NCI-H446 (cell line): ENCODE results near the gene KIF13A.
"Not testable (repeated sequence)": the region's sequence is repeated elsewhere in the genome, so short reads cannot be mapped to it uniquely, and the experiment has no call there.

Experiments
- DNase-seq, 2 experiments: peaks; one replicate each; lab custom pipeline; 2025; lab: John Stamatoyannopoulos, UW

Gene KIF13A

GRCh38 chr6:17987447-17987696, at the start of gene KIF13A:
Gene KIF13A, minus strand, starts transcription at chr6:17987635. Its CDS starts 172 bp downstream, at chr6:17987463.
- no peak for DNase-seq

DNA sequence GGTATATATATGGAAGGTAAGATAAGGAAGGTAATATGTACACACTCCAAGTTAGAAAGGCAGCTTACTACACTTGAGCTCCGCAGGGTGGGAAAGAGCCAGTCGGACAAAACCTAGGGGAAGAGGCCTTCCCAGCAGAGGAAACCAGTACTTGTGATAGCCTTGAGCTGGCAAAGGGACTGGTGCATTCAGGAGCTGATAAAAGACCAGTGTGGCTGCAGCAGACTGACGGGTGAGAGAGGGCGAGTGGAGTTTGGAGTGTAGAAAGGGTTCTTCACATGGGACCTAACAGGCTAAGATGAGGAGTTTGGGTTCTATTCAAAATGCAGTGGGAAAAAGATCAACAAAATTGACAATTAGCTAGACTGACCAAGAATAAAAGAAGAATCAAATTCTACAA, 49.3 kb upstream of the KIF13A start:
- no peak for DNase-seq

DNA sequence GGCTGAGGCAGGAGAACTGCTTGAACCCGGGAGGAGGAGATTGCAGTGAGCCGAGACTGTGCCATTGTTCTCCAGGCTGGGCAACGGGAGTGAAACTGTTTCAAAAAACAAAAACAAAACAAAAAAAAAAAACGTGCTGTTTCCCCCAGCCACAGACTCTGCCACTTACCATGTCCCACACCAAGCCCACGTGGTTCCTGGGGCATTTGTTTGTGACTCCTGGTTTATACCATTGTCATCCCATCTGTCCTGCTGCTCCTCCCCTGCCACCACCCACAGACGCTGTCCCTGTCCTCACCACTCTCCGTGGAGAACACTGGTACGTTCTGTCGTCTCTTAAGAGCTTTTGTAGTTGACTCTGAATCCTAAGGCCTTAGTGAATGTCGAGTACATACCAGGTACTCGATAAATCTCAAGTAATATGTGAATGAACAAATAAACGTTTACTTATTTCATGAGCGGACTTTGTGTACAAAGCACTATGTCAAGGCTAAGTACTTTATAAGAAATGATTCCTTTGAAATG, 48.0 kb upstream of the KIF13A start:
- no peak for DNase-seq

DNA sequence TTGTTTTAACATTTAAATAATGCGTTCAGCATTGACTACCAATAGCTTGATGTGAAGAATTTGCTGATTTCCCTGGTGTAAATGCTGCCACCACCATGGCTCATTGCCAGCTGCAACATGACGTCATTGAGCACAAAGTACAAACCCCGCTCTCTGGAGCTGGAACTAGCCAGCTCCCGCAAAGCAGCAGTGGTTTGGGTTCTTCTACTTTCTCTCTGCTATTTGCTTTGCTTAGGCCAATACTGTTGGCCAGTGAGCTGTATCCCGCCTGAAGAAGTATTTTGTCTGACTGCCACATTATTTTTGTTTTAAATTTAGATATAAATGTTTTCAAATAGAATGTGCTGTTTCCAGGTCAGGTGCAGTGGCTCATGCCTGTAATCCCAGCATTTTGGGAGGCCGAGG, 47.4 kb upstream of the KIF13A start:
- DNase-seq = no peak

GRCh38 chr6:18031680-18032256, 44.3 kb upstream of the KIF13A start:
- DNase-seq = no peak

GRCh38 chr6:18031189-18031588, 43.8 kb upstream of the KIF13A start:
- DNase-seq = no peak

DNA sequence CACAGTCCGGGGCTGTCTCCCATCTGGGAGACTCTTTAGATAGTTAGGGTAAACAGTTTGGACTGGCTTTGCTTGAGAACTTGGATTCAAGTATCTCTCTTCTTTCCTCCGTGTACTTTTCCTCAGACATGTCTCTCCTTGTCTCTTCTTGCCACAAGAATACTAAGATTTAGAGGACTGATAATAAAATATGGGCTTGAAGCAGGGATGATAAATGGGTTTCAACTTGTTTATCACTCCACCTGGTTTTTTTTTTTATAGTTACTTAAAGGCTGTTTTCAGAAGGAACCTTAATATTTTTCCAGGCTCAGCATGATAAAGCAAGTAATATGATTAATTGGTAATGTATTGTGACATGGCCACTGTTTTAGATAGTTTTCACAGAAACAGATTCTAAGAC, 40.9 kb upstream of the KIF13A start:
- no peak for DNase-seq

GRCh38 chr6:18025596-18025995, 38.2 kb upstream of the KIF13A start:
- no peak for DNase-seq

- no peak for DNase-seq
Observed at GRCh38 chr6:18024876-18025275, 37.4 kb upstream of the KIF13A start.

DNA sequence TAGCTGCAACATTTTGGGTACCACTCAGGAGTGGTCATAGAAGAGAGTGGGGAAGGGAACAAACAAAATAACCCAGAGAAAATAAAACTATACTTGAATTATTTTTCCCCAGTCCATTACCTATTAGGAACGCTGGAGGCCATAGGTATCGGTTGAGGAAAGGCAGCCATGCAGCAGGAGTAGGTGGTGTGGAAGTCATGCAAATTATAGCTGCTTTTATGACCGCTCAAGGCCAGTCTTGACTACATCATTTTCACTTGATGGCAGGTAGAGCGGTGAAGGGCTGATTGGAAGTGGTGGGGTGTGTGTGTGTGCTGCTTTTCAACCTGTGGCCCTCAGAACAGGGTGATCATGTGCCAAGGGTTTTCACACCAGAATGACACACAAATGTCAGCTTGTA, 36.5 kb upstream of the KIF13A start:
- no peak for DNase-seq

DNA sequence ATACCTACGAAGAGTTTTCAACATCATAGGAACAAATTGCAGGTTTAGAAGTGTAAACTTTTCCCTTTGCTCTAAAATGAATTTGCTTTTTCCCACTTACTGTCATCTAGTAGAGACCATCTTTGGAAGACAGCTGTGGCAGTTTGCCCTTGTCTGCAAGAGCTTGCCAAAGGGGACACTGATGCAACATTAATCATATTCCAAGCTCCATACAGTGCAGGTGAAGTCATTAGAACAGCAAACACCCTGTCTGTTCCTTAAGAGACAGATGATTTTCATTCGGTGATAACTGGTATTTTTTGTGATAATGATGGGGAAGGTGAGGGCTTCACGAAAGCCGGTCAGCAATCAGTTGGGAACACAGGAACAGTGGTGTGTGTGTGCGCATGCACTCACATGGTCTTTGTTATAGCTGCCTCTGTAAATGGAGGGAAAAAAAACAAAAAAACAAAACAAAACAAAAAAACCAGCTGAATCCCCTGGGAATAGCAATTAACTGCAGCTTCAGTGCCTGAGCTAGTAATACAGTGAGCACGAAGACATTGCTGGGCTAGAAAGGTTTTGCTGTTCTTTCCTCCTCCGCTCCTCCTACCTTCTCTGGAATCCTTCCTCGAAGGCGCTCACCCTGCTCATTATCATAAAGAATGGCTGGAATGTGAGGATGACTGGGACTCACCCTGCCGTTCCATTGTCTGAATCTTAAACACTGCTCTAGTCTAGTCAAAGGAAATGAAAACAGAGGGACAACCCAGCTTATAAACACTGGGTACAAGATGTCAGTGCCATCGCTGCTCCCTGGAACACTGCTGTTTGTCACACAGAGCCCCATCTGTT, 35.2 kb upstream of the KIF13A start:
- peak in 1 of 2 experiments; percentile 51 for DNase-seq

GRCh38 chr6:18021166-18021850, 33.9 kb upstream of the KIF13A start:
- no peak for DNase-seq

DNA sequence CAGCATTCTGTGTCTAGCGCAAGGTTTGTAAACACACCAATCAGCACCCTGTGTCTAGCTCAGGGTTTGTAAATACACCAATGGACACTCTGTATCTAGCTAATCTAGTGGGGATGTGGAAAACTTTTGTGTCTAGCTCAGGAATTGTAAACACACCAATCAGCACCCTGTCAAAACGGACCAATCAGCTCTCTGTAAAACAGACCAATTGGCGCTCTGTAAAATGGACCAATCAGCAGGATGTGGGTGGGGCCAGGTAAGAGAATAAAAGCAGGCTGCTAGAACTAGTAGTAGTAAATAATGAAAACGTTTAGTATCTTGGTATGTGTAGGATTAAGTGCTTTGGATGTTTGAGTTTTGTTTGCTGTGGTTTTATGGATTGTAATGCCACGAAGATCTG, 33.1 kb upstream of the KIF13A start:
- not testable (repeated sequence) for DNase-seq

DNA sequence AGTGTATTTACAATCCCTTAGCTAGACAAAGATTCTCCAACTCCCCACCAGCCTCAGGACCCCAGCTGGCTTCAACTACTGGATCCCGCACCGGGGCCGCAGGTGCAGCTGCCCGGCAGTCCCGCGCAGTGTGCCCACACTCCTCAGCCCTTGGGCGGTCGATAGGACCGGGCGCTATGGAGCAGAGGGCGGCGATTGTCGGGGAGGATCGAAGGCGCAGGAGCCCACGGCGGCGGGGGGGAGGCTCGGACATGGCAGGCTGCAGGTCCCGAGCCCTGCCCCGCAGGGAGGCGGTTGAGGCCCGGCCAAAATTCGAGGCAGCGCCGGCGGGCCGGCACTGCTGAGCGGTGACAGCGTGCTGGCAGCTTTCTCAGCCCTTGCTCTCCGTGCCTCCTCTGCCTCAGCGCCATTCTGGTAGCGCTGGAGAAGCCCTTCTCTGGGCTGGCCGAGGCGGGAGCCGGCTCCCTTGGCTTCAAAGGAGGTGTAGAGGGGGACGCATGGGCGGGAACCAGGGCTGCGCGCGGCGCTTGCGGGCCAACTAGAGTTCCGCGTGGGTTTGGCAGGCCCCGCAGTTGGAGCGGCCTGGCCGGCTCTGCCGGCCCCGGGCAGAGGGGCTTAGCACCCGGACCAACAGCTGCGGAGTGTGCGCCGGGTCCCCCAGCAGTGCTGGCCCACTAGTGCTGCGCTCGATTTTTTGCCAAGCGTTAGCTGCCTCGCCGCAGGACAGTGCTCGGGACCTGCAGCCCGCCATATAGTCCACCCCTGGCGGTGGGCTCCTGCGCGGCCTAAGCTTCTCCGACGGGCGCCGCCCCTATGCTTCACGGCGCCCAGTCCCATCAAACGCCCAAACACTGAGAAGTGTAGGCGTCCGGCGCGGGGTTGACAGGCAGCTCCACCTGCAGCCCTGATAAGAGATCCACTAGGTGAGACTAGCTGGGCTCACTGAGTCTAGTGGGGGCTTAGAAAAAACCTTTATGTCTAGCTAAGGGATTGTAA, 32.4 kb upstream of the KIF13A start:
- no peak for DNase-seq

DNA sequence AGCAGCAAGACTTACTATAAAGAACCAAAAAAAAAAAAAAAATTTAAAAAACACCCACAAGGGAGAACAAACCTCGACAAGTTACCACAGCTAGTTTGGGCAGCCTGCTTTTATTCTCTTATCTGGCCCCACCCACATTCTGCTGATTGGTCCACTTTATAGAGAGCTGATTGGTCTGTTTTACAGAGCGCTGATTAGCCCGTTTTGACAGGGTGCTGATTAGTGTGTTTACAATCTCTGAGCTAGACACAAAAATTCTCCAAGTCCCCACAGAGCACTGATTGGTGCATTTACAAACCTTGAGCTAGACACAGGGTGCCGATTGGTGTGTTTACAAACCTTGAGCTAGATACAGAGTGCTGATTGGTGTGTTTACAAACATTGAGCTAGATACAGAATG, 31.7 kb upstream of the KIF13A start:
- not testable (repeated sequence) for DNase-seq

DNA sequence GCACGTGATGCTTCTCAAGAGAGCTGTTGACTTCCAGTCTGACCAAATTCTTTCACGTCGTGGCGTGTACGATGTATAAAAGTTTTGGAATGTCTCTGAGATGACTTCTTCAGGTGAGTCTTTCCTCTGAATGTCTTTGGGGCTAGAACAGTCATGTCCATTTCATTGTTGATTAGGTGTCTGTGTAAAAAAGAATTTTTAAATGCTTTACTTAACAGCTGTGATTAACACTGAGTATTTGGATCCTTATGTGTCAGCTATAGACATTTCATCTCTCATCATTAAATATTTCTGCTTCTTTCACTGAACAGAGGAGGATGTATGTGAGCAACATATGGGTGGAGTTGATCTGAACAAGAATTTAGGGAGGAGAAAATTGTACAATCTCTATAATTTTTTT, 29.3 kb upstream of the KIF13A start:
- no peak for DNase-seq

- DNase-seq = no peak
Observed at GRCh38 chr6:18016133-18016532, 28.7 kb upstream of the KIF13A start.

DNA sequence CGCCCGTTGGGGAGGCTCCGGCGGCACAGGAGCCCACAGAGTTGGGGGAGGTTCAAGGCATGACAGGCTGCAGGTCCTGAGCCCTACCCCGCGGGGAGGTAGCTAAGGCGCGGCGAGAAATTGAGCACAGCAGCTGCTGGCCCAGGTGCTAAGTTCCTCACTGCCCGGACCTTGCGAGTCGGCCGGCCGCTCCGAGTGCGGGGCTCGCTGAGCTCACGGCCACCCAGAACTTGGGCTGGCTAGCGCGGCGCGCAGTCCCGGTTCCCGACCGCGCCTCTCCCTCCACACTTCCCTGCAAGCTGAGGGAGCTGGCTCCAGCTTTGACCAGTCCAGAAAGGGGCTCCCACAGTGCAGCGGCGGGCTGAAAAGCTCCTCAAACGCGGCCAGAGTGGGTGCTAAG, 23.9 kb upstream of the KIF13A start:
- no peak for DNase-seq

DNA sequence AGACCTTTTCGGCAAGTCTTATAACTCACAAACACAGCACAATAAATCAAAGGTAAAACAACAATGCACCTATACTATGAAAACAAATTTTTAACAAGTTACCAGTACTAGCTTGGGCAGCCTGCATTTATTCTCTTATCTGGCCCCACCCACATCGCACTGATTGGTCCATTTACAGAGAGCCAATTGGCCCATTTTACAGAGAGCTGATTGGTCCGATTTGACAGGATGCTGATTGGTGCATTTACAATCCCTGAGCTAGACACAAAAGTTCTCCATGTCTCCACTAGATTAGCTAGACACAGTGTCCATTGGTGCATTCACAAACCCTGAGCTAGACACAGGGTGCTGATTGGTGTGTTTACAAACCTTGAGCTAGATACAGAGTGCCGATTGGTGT, 23.1 kb upstream of the KIF13A start:
- not testable (repeated sequence) for DNase-seq

DNA sequence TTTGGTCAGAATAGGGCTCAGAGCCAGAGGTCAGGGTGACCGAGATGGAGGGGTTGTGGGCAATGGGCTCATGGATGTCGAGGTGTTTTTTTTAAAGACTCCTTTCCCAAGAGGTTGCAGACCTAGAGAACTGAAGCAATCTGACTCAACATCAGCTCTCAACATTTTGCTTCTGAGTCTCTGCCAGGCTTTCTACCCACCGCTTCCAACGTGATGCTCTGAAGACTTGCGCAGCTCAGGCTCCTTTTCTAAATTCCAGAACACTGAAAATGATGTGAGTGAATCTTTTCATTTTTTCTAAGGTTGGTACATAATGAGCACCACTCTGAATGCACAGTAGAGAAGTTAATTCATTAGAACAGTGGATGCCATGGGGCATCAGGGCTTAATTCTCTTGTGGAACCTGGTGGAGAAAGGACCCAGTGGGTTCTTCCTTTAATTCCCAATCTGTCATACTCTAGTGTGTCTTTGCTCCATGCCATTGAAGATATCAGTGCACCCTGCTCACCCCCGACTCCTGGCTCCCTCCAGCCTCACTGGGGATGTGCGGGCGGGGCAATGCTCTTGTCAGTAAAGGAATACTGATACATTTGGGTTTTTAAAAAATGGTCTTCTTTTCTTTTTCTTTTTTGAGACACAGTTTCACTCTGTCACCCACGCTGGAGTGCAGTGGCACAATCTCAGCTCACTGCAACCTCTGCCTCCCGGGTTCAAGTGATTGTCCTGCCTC, 17.0 kb upstream of the KIF13A start:
- no peak for DNase-seq

DNA sequence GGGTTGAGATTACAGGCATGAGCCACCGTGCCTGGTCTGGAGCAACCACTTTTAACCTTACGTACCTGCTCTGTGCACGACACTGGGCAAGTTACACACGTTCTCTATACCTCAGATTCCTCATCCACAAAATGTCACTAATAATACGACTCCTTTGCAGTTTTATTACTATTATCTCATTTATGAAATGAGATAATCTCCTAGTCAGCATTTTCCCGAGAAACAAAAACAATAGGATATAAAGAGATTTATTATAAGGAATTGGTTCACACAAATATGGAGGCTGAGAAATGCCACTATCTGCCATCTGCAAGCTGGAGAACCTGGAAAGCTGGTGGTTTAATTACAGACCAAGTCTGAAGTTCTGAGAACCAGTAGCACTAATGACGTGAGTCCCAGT, 12.0 kb upstream of the KIF13A start:
- no peak for DNase-seq
